Loucy (cell line): ENCODE results near the gene SMIM45.

Experiments used
- H2AFZ ChIP-seq: fragments of 200-600 bp; sonication (generic); 2 replicates; pipeline ENCODE4 v1.6.0; 2016; ENCODE audit warnings: antibody characterized with exemption, mild to moderate bottlenecking, low read length, moderate library complexity
- H3F3A ChIP-seq: fragments of 200-600 bp; 2 replicates; pipeline ENCODE4 v1.6.0; 2016; ENCODE audit warnings: antibody characterized with exemption, low read depth, mild to moderate bottlenecking
- H3K27me3 ChIP-seq: fragments of 200-600 bp; sonication (generic); 2 replicates; pipeline ENCODE4 v1.6.1; 2014; ENCODE audit warnings: low read length, mild to moderate bottlenecking; ENCODE audit not compliant: insufficient read depth, poor library complexity, severe bottlenecking
- H3K36me3 ChIP-seq: fragments of 200-600 bp; sonication (generic); 2 replicates; pipeline ENCODE4 v1.6.1; 2016; ENCODE audit warnings: low read length; ENCODE audit not compliant: insufficient read depth
- H3K4me1 ChIP-seq: fragments of 200-600 bp; sonication (generic); 2 replicates; pipeline ENCODE4 v1.5.1; 2014; ENCODE audit warnings: low read length, mild to moderate bottlenecking; ENCODE audit not compliant: insufficient read depth, poor library complexity, severe bottlenecking
- H3K4me2 ChIP-seq: fragments of 200-600 bp; sonication (generic); 2 replicates; pipeline ENCODE4 v1.6.0; 2014; ENCODE audit warnings: antibody characterized with exemption, low read length, low read depth, mild to moderate bottlenecking; ENCODE audit not compliant: poor library complexity, severe bottlenecking
- H3K4me3 ChIP-seq: fragments of 200-600 bp; sonication (generic); 2 replicates; pipeline ENCODE4 v1.5.1; 2014; ENCODE audit warnings: low read length, mild to moderate bottlenecking, mixed read lengths; ENCODE audit not compliant: poor library complexity, severe bottlenecking
- H3K79me2 ChIP-seq: fragments of 200-600 bp; sonication (generic); 2 replicates; pipeline ENCODE4 v1.6.1; 2014; ENCODE audit warnings: low read length; ENCODE audit not compliant: insufficient read depth
- H3K9ac ChIP-seq: fragments of 200-600 bp; sonication (generic); 2 replicates; pipeline ENCODE4 v1.6.0; 2014; ENCODE audit warnings: mild to moderate bottlenecking, low read depth, low read length, moderate library complexity; ENCODE audit not compliant: poor library complexity, severe bottlenecking
- H3K9me2 ChIP-seq: fragments of 200-600 bp; sonication (generic); replicated peaks from 2 replicates; pipeline ENCODE4 v1.6.1; 2016; ENCODE audit warnings: low read depth, low read length, mixed read lengths
- H3K9me3 ChIP-seq: fragments of 200-600 bp; sonication (generic); 2 replicates; pipeline ENCODE4 v1.6.1; 2014; ENCODE audit warnings: mild to moderate bottlenecking, antibody characterized with exemption, low read length, low read depth; ENCODE audit not compliant: insufficient read depth
- H4K20me1 ChIP-seq: fragments of 200-600 bp; sonication (generic); 2 replicates; pipeline ENCODE4 v1.6.0; 2014; ENCODE audit warnings: antibody characterized with exemption, low read length, mild to moderate bottlenecking; ENCODE audit not compliant: insufficient read depth, poor library complexity, severe bottlenecking
- CTCF ChIP-seq: fragments of 200-600 bp; sonication (generic); conservative IDR thresholded peaks from 2 replicates; pipeline ENCODE4 v1.5.1; 2014; ENCODE audit warnings: mild to moderate bottlenecking, antibody characterized with exemption, low read length
- EZH2phosphoT487 ChIP-seq: fragments of 200-600 bp; IDR thresholded peaks from 2 replicates; pipeline ENCODE4 v1.6.1; 2018; ENCODE audit warnings: antibody characterized with exemption, mild to moderate bottlenecking, moderate library complexity, borderline replicate concordance

Gene SMIM45

GRCh38 chr22:41922328-41922727, 29.6 kb upstream of the SMIM45 start:
- no peaks in the 10 kb centered on the region for H3F3A ChIP-seq
- H3K9me2 ChIP-seq = no peaks in the 10 kb centered on the region
- H3K9ac ChIP-seq = no peak overlapping the region
- peaks cover 12% of the 10 kb centered on the region for H3K4me1 ChIP-seq
- H3K4me3 ChIP-seq = no peak overlapping the region
- H3K4me2 ChIP-seq = no peak overlapping the region
- no peaks in the 10 kb centered on the region for H3K79me2 ChIP-seq
- TF ChIP-seq EZH2phosphoT487 = no peak
- no peak for TF ChIP-seq CTCF
- no peaks in the 10 kb centered on the region for H3K27me3 ChIP-seq
- no peaks in the 10 kb centered on the region for H3K36me3 ChIP-seq
- H3K9me3 ChIP-seq = no peaks in the 10 kb centered on the region
- no peak overlapping the region for H2AFZ ChIP-seq
- no peaks in the 10 kb centered on the region for H4K20me1 ChIP-seq

- Histone ChIP-seq H3K9ac (no peak overlapping the region), H4K20me1 (no peaks in the 10 kb centered on the region), H3K9me3 (no peaks in the 10 kb centered on the region), H3K4me1 (peaks cover 10% of the 10 kb centered on the region), H2AFZ (no peak overlapping the region), H3F3A (no peaks in the 10 kb centered on the region), H3K4me2 (no peak overlapping the region), H3K27me3 (no peaks in the 10 kb centered on the region), H3K9me2 (no peaks in the 10 kb centered on the region), H3K4me3 (no peak overlapping the region), H3K36me3 (no peaks in the 10 kb centered on the region), H3K79me2 (no peaks in the 10 kb centered on the region)
- TF ChIP-seq CTCF = no peak
- no peak for TF ChIP-seq EZH2phosphoT487
Measured at GRCh38 chr22:41922940-41923594, 28.9 kb upstream of the SMIM45 start.

- TF ChIP-seq CTCF (no peak), EZH2phosphoT487 (no peak)
- Histone ChIP-seq H2AFZ (no peak overlapping the region), H3K4me1 (peaks cover 8% of the 10 kb centered on the region), H3K4me3 (no peak overlapping the region), H3K9me3 (no peaks in the 10 kb centered on the region), H3K4me2 (no peak overlapping the region), H3K27me3 (no peaks in the 10 kb centered on the region), H3F3A (no peaks in the 10 kb centered on the region), H4K20me1 (no peaks in the 10 kb centered on the region), H3K9ac (no peak overlapping the region), H3K9me2 (no peaks in the 10 kb centered on the region), H3K79me2 (no peaks in the 10 kb centered on the region), H3K36me3 (no peaks in the 10 kb centered on the region)
Measured at GRCh38 chr22:41923595-41924276, 28.2 kb upstream of the SMIM45 start.
